NCI-H1694 treated with DMSO at 0.1 percent for 48 hours (cell line): ENCODE data around the gene ELK4.
A peak's percentile ranks its signal among the peaks of the same experiment; 100 is the strongest.

Source experiments
- DNase-seq: peaks from one replicate; lab custom pipeline; 2025; lab: John Stamatoyannopoulos, UW

Gene ELK4

GRCh38 chr1:205629751-205630150 lies 2.1 kb downstream of the ELK4 start:
- no peak for DNase-seq

- DNase-seq, result no peak
Observed at GRCh38 chr1:205627956-205628355, 3.9 kb downstream of the ELK4 start.

- DNase-seq, result no peak
Observed at GRCh38 chr1:205626216-205626615, 5.6 kb downstream of the ELK4 start.

GRCh38 chr1:205623646-205624045 lies 8.2 kb downstream of the ELK4 start:
- no peak for DNase-seq

GRCh38 chr1:205620269-205620668 lies 11.5 kb downstream of the ELK4 start:
- DNase-seq, result no peak

- no peak for DNase-seq
Observed at GRCh38 chr1:205619376-205619775, 12.4 kb downstream of the ELK4 start.

- DNase-seq, result no peak
Observed at GRCh38 chr1:205616563-205617293, 15.1 kb downstream of the ELK4 start.

GRCh38 chr1:205615789-205616188 lies 16.0 kb downstream of the ELK4 start:
- DNase-seq, result no peak

GRCh38 chr1:205613854-205614412 lies 17.9 kb downstream of the ELK4 start:
- DNase-seq, result no peak

GRCh38 chr1:205612556-205612955 lies 19.3 kb downstream of the ELK4 start:
- no peak for DNase-seq

GRCh38 chr1:205612104-205612503 lies 19.7 kb downstream of the ELK4 start:
- no peak for DNase-seq

- no peak for DNase-seq
Observed at GRCh38 chr1:205610901-205611466, 20.8 kb downstream of the ELK4 start.

GRCh38 chr1:205610036-205610435 lies 21.8 kb downstream of the ELK4 start:
- no peak for DNase-seq

GRCh38 chr1:205604825-205605505 lies 26.8 kb downstream of the ELK4 start:
- no peak for DNase-seq

GRCh38 chr1:205604059-205604458 lies 27.8 kb downstream of the ELK4 start:
- DNase-seq, result no peak

GRCh38 chr1:205601205-205601604 lies 30.6 kb downstream of the ELK4 start:
- DNase-seq, result no peak

- no peak for DNase-seq
Observed at GRCh38 chr1:205600085-205600484, 31.7 kb downstream of the ELK4 start.

GRCh38 chr1:205599669-205600042 lies 32.2 kb downstream of the ELK4 start:
- DNase-seq, result no peak

GRCh38 chr1:205598841-205599668 lies 32.8 kb downstream of the ELK4 start:
- DNase-seq, result no peak

- DNase-seq, result peak; percentile 14
Observed at GRCh38 chr1:205597691-205598314, 34.0 kb downstream of the ELK4 start.

- no peak for DNase-seq
Observed at GRCh38 chr1:205596876-205597275, 34.9 kb downstream of the ELK4 start.

GRCh38 chr1:205595861-205596260 lies 36.0 kb downstream of the ELK4 start:
- no peak for DNase-seq
